GM12878 (cell line): ENCODE data around the gene BIK. TPM values are rescaled to one million over a fixed set of nuclear protein-coding genes. Genes with fewer than 3 reads are reported as not detected.

ENCODE experiments used
- ATAC-seq: fragments of 200-7000 bp; cut with Tn5 transposase; 3 replicates; pipeline ENCODE4 v1.9.1; 2020; ENCODE audit warnings: mild to moderate bottlenecking, moderate library complexity
- BruUV-seq: library from RNA; stranded (reverse); fragments of 400-500 nt; replicated peaks from 2 replicates; lab custom pipeline; 2021; lab: Mats Ljungman, UMichigan
- CTCF ChIA-PET: fragments of 300-600 bp; sonication (Branson Sonifier 250); formaldehyde crosslinking; extraction: SDS; loops from one replicate; lab custom pipeline; 2021; ENCODE audit warnings: inconsistent platforms; lab: Yijun Ruan, JAX
- POLR2A ChIA-PET: fragments of 350-600 bp; formaldehyde crosslinking; extraction: SDS; loops from one replicate; lab custom pipeline; 2021; ENCODE audit warnings: inconsistent platforms; lab: Charles Lee
- RAD21 ChIA-PET: fragments of 300-600 bp; sonication (Branson Sonifier 250); formaldehyde crosslinking; loops from one replicate; lab custom pipeline; 2023; ENCODE audit warnings: antibody characterized with exemption; ENCODE audit not compliant: unreplicated experiment; lab: Charles Lee
- SMC1A ChIA-PET: fragments of 300-600 bp; sonication (Branson Sonifier 250); formaldehyde crosslinking; loops from one replicate; lab custom pipeline; 2023; ENCODE audit not compliant: unreplicated experiment, uncharacterized antibody; lab: Charles Lee
- DNase-seq: peaks from one replicate; pipeline ENCODE4 v3.0.0-alpha.2; 2011; ENCODE audit warnings: low read depth, low spot score
- FAIRE-seq: peaks from 3 replicates; lab custom pipeline; 2011; peaks lifted over from hg19 to GRCh38; lab: Jason Lieb, UNC
- H2AFZ ChIP-seq: 2 replicates; pipeline ENCODE4 v1.6.0; 2011; ENCODE audit warnings: low read depth, low read length, control low read depth; ENCODE audit not compliant: control insufficient read depth
- H3K27ac ChIP-seq: 2 replicates; pipeline ENCODE4 v1.5.1; 2011; ENCODE audit warnings: control low read depth; ENCODE audit not compliant: control insufficient read depth, insufficient read depth
- H3K27me3 ChIP-seq, 2 experiments: replicated peaks in 1 of 2; 2 replicates each; pipeline versions ENCODE4 v1.6.0 to v1.6.1; 2011; ENCODE audit warnings: low read length in 1 of 2; ENCODE audit not compliant: control insufficient read depth in 2 of 2, insufficient read depth in 2 of 2
- H3K36me3 ChIP-seq, 2 experiments: 2 replicates each; pipeline ENCODE4 v1.5.1; 2011; ENCODE audit warnings: low read length in 1 of 2; ENCODE audit not compliant: control insufficient read depth in 2 of 2, insufficient read depth in 2 of 2
- H3K4me1 ChIP-seq: 2 replicates; pipeline ENCODE4 v1.6.1; 2011; ENCODE audit warnings: mild to moderate bottlenecking, low read length, moderate library complexity, mixed read lengths; ENCODE audit not compliant: control insufficient read depth, insufficient read depth
- H3K4me2 ChIP-seq: 2 replicates; pipeline ENCODE4 v1.6.0; 2011; ENCODE audit warnings: control low read depth; ENCODE audit not compliant: control insufficient read depth, insufficient read depth
- H3K4me3 ChIP-seq: fragments of 200-600 bp; sonication (generic); 2 replicates; pipeline ENCODE4 v1.5.1; 2016
- H3K79me2 ChIP-seq: 2 replicates; pipeline ENCODE4 v1.6.0; 2011; ENCODE audit warnings: low read length; ENCODE audit not compliant: control insufficient read depth, insufficient read depth
- H3K9ac ChIP-seq: 2 replicates; pipeline ENCODE4 v1.8.0; 2011; ENCODE audit warnings: low read length, control low read depth, mixed read lengths; ENCODE audit not compliant: control insufficient read depth, insufficient read depth
- H3K9me3 ChIP-seq: replicated peaks from 3 replicates; pipeline ENCODE4 v1.5.1; 2011; ENCODE audit warnings: mild to moderate bottlenecking, low read length; ENCODE audit not compliant: control insufficient read depth, insufficient read depth
- H4K20me1 ChIP-seq: 2 replicates; pipeline ENCODE4 v1.6.0; 2011; ENCODE audit not compliant: control insufficient read depth, insufficient read depth
- PML ChIP-seq: IDR thresholded peaks from 2 replicates; pipeline ENCODE4 v1.6.1; 2012; ENCODE audit warnings: low read length, inconsistent platforms
- TCF12 ChIP-seq: IDR thresholded peaks from 2 replicates; pipeline ENCODE4 v1.6.1; 2011; ENCODE audit warnings: low read depth, mild to moderate bottlenecking, low read length
- TCF3 ChIP-seq: IDR thresholded peaks from 2 replicates; pipeline ENCODE4 v1.6.1; 2012; ENCODE audit warnings: low read depth, mild to moderate bottlenecking, low read length, borderline replicate concordance; ENCODE audit not compliant: insufficient read depth
- WGBS: methylation state at CpG from one replicate; pipeline ENCODE4 v1.1.6; 2016; ENCODE audit warnings: low lambda C conversion rate; ENCODE audit not compliant: insufficient replicate concordance, insufficient coverage; ENCODE audit errors: missing lambda C conversion rate; 5-methylcytosine and 5-hydroxymethylcytosine counted together
- in situ Hi-C: fragments of 300-500 bp; cut with MboI; formaldehyde crosslinking; loops from 9 replicates; pipeline ENCODE4 v1.14.3; 2018; ENCODE audit warnings: mixed read lengths
- intact Hi-C: fragments of 100-400 bp; cut with micrococcal nuclease; formaldehyde crosslinking; loops from one replicate; pipeline ENCODE4 v1.14.2; 2022; ENCODE audit not compliant: unreplicated experiment
- polyA plus RNA-seq, 11 experiments: library from polyadenylated mRNA; depleted of rRNA in 4 of 11; unstranded in 6 of 11; stranded (reverse) in 5 of 11; fragments of >200 nt; fragmentation: Nextera tagmentation in 4 of 11; fragmentation: Illumina TruSeq in 1 of 11; extraction: Ambion mirVana in 4 of 11; extraction: Trizol in 1 of 11; gene quantifications; 1 replicate in 1 of 11; 2 replicates in 10 of 11; pipeline versions ENCODE4 v1.2.1 to v1.2.3, GENCODE V29; 2011 to 2016; ENCODE audit warnings: inconsistent platforms in 2 of 11, missing spikeins in 2 of 11, low read depth in 1 of 11
- total RNA-seq, 4 experiments: library from RNA; depleted of rRNA in 3 of 4; stranded (reverse); fragments of >200 nt in 3 of 4; fragmentation: Illumina TruSeq in 1 of 4; extraction: Trizol in 1 of 4; gene quantifications; 2 replicates each; pipeline versions ENCODE4 v1.2.1 to v1.2.3, GENCODE V29; 2013 to 2021
- TF ChIP-seq, protein P1 (sequence below): fragments of 450-650 bp; IDR thresholded peaks from 2 replicates; pipeline ENCODE4 v1.6.1; 2017; ENCODE audit warnings: mild to moderate bottlenecking
- TF ChIP-seq, protein P2 (sequence below), 3 experiments: IDR thresholded peaks in 2 of 3; conservative IDR thresholded peaks in 1 of 3; 2 replicates each; pipeline ENCODE4 v1.5.1; 2011; ENCODE audit warnings: low read depth in 3 of 3, low read length in 3 of 3, mild to moderate bottlenecking in 3 of 3, control low read depth in 2 of 3, moderate library complexity in 2 of 3, inconsistent platforms in 1 of 3, mixed read lengths in 1 of 3; ENCODE audit not compliant: control insufficient read depth in 2 of 3, insufficient read depth in 1 of 3; ENCODE audit errors: extremely low read depth in 1 of 3

BIK gene
- total and polyA plus RNA-seq, 10 of the 15 experiments (the other 5 are each of a cell fraction or from before 2014, with no cell fraction given) = 0.33 to 9.8 (median 3.9) TPM

DNA sequence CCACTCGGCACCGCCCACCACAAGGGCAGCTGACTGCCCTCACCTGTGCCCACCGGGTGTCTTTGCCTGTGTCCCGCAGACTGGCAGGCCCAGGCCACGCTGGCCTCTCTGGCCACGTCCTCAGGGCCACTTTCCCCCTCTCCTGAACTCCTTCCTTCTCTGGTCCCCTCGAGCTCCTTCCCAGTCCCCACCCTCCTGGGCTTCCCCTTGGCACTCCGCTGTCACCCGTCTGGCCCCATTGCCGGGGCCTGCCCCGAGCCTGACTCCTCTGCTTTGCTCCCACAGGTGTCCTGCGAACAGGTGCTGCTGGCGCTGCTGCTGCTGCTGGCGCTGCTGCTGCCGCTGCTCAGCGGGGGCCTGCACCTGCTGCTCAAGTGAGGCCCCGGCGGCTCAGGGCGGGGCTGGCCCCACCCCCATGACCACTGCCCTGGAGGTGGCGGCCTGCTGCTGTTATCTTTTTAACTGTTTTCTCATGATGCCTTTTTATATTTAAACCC, 18.4 kb downstream of the BIK start:
- H3K9ac ChIP-seq = no peak overlapping the region
- ATAC-seq (peak; percentile 41), DNase-seq (no peak), FAIRE-seq (no peak)
- SMC1A ChIA-PET = no interaction called here
- H3K27ac ChIP-seq = no peak overlapping the region
- H3K9me3 ChIP-seq = no peaks in the 10 kb centered on the region
- no peak overlapping the region for H2AFZ ChIP-seq
- H3K4me2 ChIP-seq = no peak overlapping the region
- in situ Hi-C loops (no loop called here), intact Hi-C loops (no loop called here)
- no peaks in the 10 kb centered on the region for H3K27me3 ChIP-seq
- peaks cover 1 to 4% of the 10 kb centered on the region in 2 experiments; a peak in 3 of 4 replicates for H3K36me3 ChIP-seq
- TF ChIP-seq, protein P1, sequence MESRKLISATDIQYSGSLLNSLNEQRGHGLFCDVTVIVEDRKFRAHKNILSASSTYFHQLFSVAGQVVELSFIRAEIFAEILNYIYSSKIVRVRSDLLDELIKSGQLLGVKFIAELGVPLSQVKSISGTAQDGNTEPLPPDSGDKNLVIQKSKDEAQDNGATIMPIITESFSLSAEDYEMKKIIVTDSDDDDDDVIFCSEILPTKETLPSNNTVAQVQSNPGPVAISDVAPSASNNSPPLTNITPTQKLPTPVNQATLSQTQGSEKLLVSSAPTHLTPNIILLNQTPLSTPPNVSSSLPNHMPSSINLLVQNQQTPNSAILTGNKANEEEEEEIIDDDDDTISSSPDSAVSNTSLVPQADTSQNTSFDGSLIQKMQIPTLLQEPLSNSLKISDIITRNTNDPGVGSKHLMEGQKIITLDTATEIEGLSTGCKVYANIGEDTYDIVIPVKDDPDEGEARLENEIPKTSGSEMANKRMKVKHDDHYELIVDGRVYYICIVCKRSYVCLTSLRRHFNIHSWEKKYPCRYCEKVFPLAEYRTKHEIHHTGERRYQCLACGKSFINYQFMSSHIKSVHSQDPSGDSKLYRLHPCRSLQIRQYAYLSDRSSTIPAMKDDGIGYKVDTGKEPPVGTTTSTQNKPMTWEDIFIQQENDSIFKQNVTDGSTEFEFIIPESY = peak; percentile 65; the same call in 1 of the 2 replicates
- TF ChIP-seq TCF3 = peak; percentile 58; the same call in 1 of the 2 replicates
- TF ChIP-seq, protein P2, sequence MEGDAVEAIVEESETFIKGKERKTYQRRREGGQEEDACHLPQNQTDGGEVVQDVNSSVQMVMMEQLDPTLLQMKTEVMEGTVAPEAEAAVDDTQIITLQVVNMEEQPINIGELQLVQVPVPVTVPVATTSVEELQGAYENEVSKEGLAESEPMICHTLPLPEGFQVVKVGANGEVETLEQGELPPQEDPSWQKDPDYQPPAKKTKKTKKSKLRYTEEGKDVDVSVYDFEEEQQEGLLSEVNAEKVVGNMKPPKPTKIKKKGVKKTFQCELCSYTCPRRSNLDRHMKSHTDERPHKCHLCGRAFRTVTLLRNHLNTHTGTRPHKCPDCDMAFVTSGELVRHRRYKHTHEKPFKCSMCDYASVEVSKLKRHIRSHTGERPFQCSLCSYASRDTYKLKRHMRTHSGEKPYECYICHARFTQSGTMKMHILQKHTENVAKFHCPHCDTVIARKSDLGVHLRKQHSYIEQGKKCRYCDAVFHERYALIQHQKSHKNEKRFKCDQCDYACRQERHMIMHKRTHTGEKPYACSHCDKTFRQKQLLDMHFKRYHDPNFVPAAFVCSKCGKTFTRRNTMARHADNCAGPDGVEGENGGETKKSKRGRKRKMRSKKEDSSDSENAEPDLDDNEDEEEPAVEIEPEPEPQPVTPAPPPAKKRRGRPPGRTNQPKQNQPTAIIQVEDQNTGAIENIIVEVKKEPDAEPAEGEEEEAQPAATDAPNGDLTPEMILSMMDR (IDR thresholded peaks at IDR 0.05 in 2 of 3, conservative IDR thresholded peaks at IDR 0.05 in 1 of 3; ENCODE audit: control insufficient read depth in 2 of 3, extremely low read depth in 1 of 3, insufficient read depth in 1 of 3, low read depth in 3 of 3, low read length in 3 of 3) = no peak
- TF ChIP-seq TCF12 = peak; percentile 82; the same call in 1 of the 2 replicates
- TF ChIP-seq PML = no peak
- POLR2A ChIA-PET = no interaction called here
- H3K4me1 ChIP-seq = peaks cover 31% of the 10 kb centered on the region
- RAD21 ChIA-PET = no interaction called here
- 49% methylated on average over 18 of the region's 20 CpGs for WGBS
- no peaks in the 10 kb centered on the region for H3K79me2 ChIP-seq
- no peaks in the 10 kb centered on the region for H4K20me1 ChIP-seq
- BruUV-seq = no TSS peak
- CTCF ChIA-PET = no interaction called here
- H3K4me3 ChIP-seq = no peak overlapping the region
